ENCODE results near the gene UNC80.

The UNC80 gene

GRCh38 chr2:209840434-209840833 lies 68.8 kb downstream of the UNC80 start:
- H3K36me3 Mint-ChIP-seq (ENCODE audit: low read depth) = no peaks in the 10 kb centered on the region
- no peak for ATAC-seq
- no peak overlapping the region for H3K4me3 Mint-ChIP-seq

GRCh38 chr2:209845666-209846065 lies 74.0 kb downstream of the UNC80 start:
- Mint-ChIP-seq H3K36me3 (ENCODE audit: low read depth) (no peaks in the 10 kb centered on the region), H3K27ac (no peak overlapping the region)

More at GRCh38 chr2:209840434-209840833, 68.8 kb downstream of the UNC80 start:
- Mint-ChIP-seq H3K4me1 (no peaks in the 10 kb centered on the region), H3K27ac (no peak overlapping the region), H3K9me3 (no peaks in the 10 kb centered on the region), H3K27me3 (no peaks in the 10 kb centered on the region)
- no peak for DNase-seq

DNA sequence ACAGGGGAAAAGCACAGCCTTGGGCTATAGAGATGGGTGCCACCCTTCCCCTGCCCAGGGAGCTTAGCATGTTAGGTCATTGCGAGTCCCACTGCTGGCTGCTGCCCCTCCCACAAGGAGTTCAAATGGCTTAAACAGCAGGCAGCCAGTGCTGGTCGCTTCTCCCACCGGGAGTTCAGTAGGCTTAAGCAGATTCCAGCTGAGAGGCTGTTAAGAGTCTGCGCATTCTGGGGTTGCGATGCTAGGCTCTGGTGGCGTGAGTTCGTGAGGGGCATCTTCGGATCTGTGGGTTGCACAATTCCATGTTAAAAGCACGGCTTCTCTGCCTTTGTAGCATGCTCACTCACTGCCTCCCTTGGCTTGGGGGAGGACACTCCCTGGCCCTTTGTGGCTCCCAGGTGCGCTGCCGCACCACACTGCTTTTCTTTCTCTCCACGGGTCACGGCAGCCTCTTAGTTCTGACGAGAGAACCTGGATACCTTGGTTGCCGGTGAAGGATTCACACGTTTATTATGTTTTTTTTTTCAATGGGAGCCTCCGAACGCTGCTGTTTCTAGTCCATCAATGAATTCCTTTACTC lies 93.2 kb downstream of the UNC80 start:
- Mint-ChIP-seq H3K27me3 (no peaks in the 10 kb centered on the region), H3K9me3 (peaks cover 4% of the 10 kb centered on the region), H3K36me3 (ENCODE audit: low read depth) (no peaks in the 10 kb centered on the region), H3K4me1 (no peaks in the 10 kb centered on the region), H3K4me3 (no peak overlapping the region), H3K27ac (no peak overlapping the region)
- ATAC-seq (no peak), DNase-seq (no peak)

More at GRCh38 chr2:209845666-209846065, 74.0 kb downstream of the UNC80 start:
- Mint-ChIP-seq H3K4me1 (no peaks in the 10 kb centered on the region), H3K27me3 (peaks cover 4% of the 10 kb centered on the region), H3K9me3 (no peaks in the 10 kb centered on the region), H3K4me3 (no peak overlapping the region)
- no peak for DNase-seq
- ATAC-seq = no peak

- no peak overlapping the region for H3K27ac Mint-ChIP-seq
- DNase-seq (no peak), ATAC-seq (no peak)
- no peaks in the 10 kb centered on the region for H3K4me1 Mint-ChIP-seq
- no peak overlapping the region for H3K4me3 Mint-ChIP-seq
- peaks cover 4% of the 10 kb centered on the region for H3K9me3 Mint-ChIP-seq
- no peaks in the 10 kb centered on the region for H3K27me3 Mint-ChIP-seq
- no peaks in the 10 kb centered on the region for H3K36me3 Mint-ChIP-seq (ENCODE audit: low read depth)
Observed at GRCh38 chr2:209868271-209868994, 96.8 kb downstream of the UNC80 start.

GRCh38 chr2:209870067-209870466 lies 98.4 kb downstream of the UNC80 start:
- DNase-seq (no peak), ATAC-seq (no peak)
- Mint-ChIP-seq H3K9me3 (peaks cover 4% of the 10 kb centered on the region), H3K4me1 (no peaks in the 10 kb centered on the region), H3K27me3 (no peaks in the 10 kb centered on the region), H3K36me3 (ENCODE audit: low read depth) (no peaks in the 10 kb centered on the region), H3K4me3 (no peak overlapping the region), H3K27ac (no peak overlapping the region)

- no peaks in the 10 kb centered on the region for H3K36me3 Mint-ChIP-seq (ENCODE audit: low read depth)
- no peak overlapping the region for H3K4me3 Mint-ChIP-seq
- no peaks in the 10 kb centered on the region for H3K4me1 Mint-ChIP-seq
- no peak for DNase-seq
- H3K9me3 Mint-ChIP-seq = no peaks in the 10 kb centered on the region
- H3K27ac Mint-ChIP-seq = no peak overlapping the region
- no peak for ATAC-seq
- no peaks in the 10 kb centered on the region for H3K27me3 Mint-ChIP-seq
Observed at GRCh38 chr2:209872675-209873074, 101.0 kb downstream of the UNC80 start.

DNA sequence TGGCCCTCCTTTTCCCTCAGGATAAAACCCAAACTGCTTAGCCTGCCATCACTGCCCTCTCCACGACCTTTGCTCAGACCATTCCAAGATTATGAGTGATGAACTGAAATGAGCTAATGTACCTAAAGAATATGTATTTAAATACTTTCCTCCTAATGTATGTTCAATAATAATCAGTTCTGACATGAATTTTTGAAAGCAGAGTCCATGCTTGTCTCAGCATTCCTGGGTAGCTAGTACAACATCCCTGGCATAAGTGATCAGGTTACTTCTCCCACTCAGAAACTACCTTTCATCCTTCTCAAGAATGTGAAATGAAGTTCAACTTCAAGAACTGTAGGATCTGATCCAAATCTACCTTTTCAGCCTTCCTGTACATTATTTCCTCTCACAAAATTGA lies 103.6 kb downstream of the UNC80 start:
- Mint-ChIP-seq H3K9me3 (no peaks in the 10 kb centered on the region), H3K36me3 (ENCODE audit: low read depth) (no peaks in the 10 kb centered on the region), H3K27me3 (peaks cover 1% of the 10 kb centered on the region), H3K4me3 (no peak overlapping the region), H3K4me1 (no peaks in the 10 kb centered on the region), H3K27ac (no peak overlapping the region)
- ATAC-seq (no peak), DNase-seq (no peak)

- H3K27ac Mint-ChIP-seq = no peak overlapping the region
- H3K4me3 Mint-ChIP-seq = no peak overlapping the region
- no peaks in the 10 kb centered on the region for H3K9me3 Mint-ChIP-seq
- H3K36me3 Mint-ChIP-seq (ENCODE audit: low read depth) = no peaks in the 10 kb centered on the region
- DNase-seq = no peak
- peaks cover 1% of the 10 kb centered on the region for H3K27me3 Mint-ChIP-seq
- ATAC-seq = no peak
- no peaks in the 10 kb centered on the region for H3K4me1 Mint-ChIP-seq
Observed at GRCh38 chr2:209876211-209876610, 104.6 kb downstream of the UNC80 start.

DNA sequence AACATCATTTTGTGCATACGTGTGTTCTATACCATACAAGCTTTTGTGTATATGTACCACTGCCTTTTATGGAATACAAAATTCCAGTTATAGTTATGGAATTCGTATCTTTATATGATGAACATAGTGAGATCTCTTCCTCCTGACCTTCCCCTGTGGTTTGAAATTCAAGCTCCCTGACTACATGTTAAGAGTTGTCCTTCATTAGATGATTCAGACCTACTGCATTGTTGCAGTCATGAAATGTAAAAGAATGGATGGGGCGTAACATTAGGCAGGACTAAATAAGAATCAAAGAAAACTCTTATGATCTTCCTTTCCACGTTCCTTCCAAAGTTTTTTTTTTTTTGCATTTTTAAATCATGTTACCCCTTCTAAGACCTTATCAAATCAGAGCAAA lies 107.1 kb downstream of the UNC80 start:
- H3K36me3 Mint-ChIP-seq (ENCODE audit: low read depth) = no peaks in the 10 kb centered on the region
- H3K27me3 Mint-ChIP-seq = peaks cover 1% of the 10 kb centered on the region
- H3K4me1 Mint-ChIP-seq = no peaks in the 10 kb centered on the region
- no peaks in the 10 kb centered on the region for H3K9me3 Mint-ChIP-seq
- ATAC-seq (no peak), DNase-seq (no peak)
- no peak overlapping the region for H3K27ac Mint-ChIP-seq
- H3K4me3 Mint-ChIP-seq = no peak overlapping the region

- no peak overlapping the region for H3K27ac Mint-ChIP-seq
- no peaks in the 10 kb centered on the region for H3K36me3 Mint-ChIP-seq (ENCODE audit: low read depth)
- H3K4me1 Mint-ChIP-seq = no peaks in the 10 kb centered on the region
- ATAC-seq = no peak
- H3K27me3 Mint-ChIP-seq = peaks cover 4% of the 10 kb centered on the region
- no peaks in the 10 kb centered on the region for H3K9me3 Mint-ChIP-seq
- DNase-seq = no peak
- H3K4me3 Mint-ChIP-seq = no peak overlapping the region
Observed at GRCh38 chr2:209900638-209901037, 129.0 kb downstream of the UNC80 start.

DNA sequence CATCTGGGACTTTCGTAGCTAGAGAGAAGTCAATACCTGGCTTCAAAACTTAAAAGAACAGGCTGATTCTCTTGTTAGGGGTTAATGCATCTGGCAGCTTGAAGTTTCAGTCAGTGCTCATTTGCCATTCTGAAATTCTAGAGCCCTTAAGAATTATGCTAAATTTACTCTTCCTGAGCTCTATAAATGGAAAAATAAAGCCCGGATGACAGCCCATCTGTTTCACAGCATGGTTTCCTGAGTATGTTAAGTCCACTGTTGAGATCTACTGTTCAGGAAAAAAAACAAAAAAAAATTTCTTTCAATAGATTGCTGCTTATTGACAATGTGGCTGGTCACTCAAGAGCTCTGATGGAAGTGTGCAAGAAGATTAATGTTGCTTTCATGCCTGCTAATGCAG lies 129.5 kb downstream of the UNC80 start:
- Mint-ChIP-seq H3K4me3 (no peak overlapping the region), H3K36me3 (ENCODE audit: low read depth) (no peaks in the 10 kb centered on the region), H3K27me3 (peaks cover 4% of the 10 kb centered on the region), H3K27ac (no peak overlapping the region), H3K9me3 (no peaks in the 10 kb centered on the region), H3K4me1 (no peaks in the 10 kb centered on the region)
- DNase-seq (no peak), ATAC-seq (no peak)

DNA sequence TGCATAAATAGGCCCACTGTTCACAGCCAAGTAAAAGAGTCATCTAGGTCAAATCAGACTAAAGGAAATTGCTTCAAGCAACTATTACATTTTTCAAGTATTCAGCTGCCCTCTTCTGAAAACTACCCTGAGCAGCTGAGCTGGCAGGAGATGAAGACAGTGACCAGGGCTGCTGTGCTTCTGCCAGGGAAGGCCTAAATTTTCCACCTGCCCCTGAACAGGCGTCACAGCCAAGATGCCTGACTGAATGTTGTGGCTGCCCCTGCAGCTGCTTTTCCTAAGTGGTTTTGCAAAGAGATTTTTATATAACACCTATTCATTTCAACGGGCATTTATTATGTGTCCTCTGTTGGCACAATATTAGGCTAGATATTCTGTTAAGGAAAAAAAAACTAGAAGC lies 134.1 kb downstream of the UNC80 start:
- H3K4me1 Mint-ChIP-seq = no peaks in the 10 kb centered on the region
- no peak overlapping the region for H3K27ac Mint-ChIP-seq
- H3K27me3 Mint-ChIP-seq = peaks cover 2% of the 10 kb centered on the region
- H3K4me3 Mint-ChIP-seq = no peak overlapping the region
- no peak for DNase-seq
- H3K9me3 Mint-ChIP-seq = no peaks in the 10 kb centered on the region
- no peaks in the 10 kb centered on the region for H3K36me3 Mint-ChIP-seq (ENCODE audit: low read depth)
- no peak for ATAC-seq

DNA sequence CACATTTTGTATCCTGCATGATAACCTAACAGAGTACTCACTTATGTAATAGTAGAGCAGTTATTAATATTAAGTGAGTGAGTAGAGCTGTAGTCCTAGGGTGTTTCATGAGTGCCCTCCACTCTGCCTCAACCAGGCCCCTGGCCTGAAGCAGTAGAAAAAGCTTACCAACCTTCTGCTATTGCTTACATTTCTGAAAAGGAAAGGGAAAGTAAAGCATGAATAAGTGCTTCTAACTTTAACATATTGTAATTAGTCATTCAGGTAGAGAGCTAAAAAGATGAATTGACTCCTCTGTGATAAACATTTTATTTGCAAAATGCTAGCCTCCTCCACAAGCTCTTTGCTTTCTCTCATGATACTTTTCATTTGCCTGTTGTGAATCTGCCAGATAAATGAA lies 136.1 kb downstream of the UNC80 start:
- H3K27ac Mint-ChIP-seq = no peak overlapping the region
- no peak for ATAC-seq

GRCh38 chr2:209908511-209908910 lies 136.9 kb downstream of the UNC80 start:
- Mint-ChIP-seq H3K27me3 (no peaks in the 10 kb centered on the region), H3K27ac (no peak overlapping the region), H3K9me3 (no peaks in the 10 kb centered on the region), H3K36me3 (ENCODE audit: low read depth) (no peaks in the 10 kb centered on the region), H3K4me1 (no peaks in the 10 kb centered on the region), H3K4me3 (no peak overlapping the region)
- DNase-seq (no peak), ATAC-seq (no peak)

More for the DNA sequence above, 136.1 kb downstream of the UNC80 start:
- no peak overlapping the region for H3K4me3 Mint-ChIP-seq
- H3K4me1 Mint-ChIP-seq = no peaks in the 10 kb centered on the region
- H3K36me3 Mint-ChIP-seq (ENCODE audit: low read depth) = no peaks in the 10 kb centered on the region
- DNase-seq = no peak
- no peaks in the 10 kb centered on the region for H3K9me3 Mint-ChIP-seq
- H3K27me3 Mint-ChIP-seq = no peaks in the 10 kb centered on the region

DNA sequence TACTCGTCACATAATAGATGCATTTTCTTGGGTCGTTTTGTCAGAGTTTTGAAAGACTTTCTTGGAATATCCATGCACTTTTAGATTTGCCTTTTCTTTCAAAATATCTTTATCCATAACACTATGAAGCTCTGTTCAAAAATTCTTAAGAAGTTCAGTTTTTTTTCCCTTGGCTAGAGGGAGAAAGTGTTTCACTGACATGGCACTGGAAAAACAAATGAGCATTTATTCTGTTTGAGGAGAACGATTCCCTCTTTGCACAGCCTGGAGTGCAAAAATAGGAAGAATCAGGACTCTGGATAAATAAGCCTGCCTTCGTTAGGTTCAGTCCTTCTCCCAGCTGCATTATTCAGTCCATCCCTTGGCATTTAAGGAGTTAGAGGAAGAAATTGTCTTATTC lies 139.9 kb downstream of the UNC80 start:
- Mint-ChIP-seq H3K4me1 (no peaks in the 10 kb centered on the region), H3K36me3 (ENCODE audit: low read depth) (no peaks in the 10 kb centered on the region), H3K9me3 (no peaks in the 10 kb centered on the region), H3K27ac (no peak overlapping the region), H3K27me3 (peaks cover 10% of the 10 kb centered on the region), H3K4me3 (no peak overlapping the region)
- no peak for DNase-seq
- ATAC-seq = no peak
